Astrocyte of the cerebellum (primary cell): ENCODE results near the gene BIN1.

ENCODE experiments used
- DNase-seq: peaks from one replicate; pipeline ENCODE4 v3.0.0-alpha.2; 2011; ENCODE audit warnings: low read depth
- H3K4me3 ChIP-seq: 2 replicates; pipeline ENCODE4 v1.5.1; 2011; ENCODE audit warnings: mild to moderate bottlenecking, low read depth, low read length, moderate library complexity
- CTCF ChIP-seq: IDR thresholded peaks from 2 replicates; pipeline ENCODE4 v1.5.1; 2012; ENCODE audit warnings: low read length, low read depth, moderate library complexity, mild to moderate bottlenecking; ENCODE audit errors: missing control alignments
- in situ Hi-C: cut with HindIII; loops from 2 replicates; pipeline ENCODE4 v1.10.0; 2017; ENCODE audit warnings: low sequenced_read_pairs

Gene BIN1

DNA sequence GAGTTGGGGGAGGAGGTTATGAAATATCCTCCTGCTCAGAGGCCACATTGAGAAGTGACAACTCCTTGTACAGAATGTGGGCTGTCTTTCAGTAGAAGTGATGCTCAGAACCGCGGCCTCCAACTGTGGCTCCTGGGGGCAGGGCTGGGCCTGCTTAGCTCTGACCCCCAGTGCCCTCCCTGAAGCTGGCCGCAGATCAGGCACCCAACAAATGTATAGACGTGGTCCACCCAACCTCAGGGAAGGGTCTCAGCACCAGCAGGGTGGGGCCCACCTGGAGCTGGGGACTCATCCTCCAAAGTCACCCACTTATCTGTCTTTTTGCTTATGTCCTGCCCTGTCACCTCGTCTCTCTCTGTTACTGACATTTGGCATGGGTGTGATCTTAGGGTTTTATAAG, 11.1 kb upstream of the BIN1 start:
- DNase-seq = no peak
- TF ChIP-seq CTCF = no peak

DNA sequence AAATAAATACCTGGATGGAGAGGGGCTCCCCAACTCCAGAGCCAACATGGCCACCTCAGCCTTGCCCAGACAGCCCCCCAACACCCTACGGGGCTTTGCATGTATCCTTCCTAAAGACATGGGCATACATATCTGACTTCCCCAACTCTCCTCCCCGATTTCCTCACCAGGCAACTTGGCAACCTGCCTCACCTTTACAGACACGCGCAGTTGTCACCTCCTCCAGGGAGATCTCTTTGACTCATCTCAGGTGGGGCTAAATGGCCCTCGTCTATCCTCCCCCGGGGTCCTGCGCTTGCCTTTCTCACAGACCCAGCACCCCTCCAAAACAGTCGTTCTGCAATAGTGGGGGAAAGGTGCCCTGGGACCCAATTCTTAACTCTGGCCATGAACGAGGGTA, 10.6 kb upstream of the BIN1 start:
- no peak for DNase-seq
- in situ Hi-C loops = no loop called here
- no peak for TF ChIP-seq CTCF
- no peak overlapping the region for H3K4me3 ChIP-seq

More for the DNA sequence above, 11.1 kb upstream of the BIN1 start:
- H3K4me3 ChIP-seq = no peak overlapping the region
- in situ Hi-C loops = no loop called here

DNA sequence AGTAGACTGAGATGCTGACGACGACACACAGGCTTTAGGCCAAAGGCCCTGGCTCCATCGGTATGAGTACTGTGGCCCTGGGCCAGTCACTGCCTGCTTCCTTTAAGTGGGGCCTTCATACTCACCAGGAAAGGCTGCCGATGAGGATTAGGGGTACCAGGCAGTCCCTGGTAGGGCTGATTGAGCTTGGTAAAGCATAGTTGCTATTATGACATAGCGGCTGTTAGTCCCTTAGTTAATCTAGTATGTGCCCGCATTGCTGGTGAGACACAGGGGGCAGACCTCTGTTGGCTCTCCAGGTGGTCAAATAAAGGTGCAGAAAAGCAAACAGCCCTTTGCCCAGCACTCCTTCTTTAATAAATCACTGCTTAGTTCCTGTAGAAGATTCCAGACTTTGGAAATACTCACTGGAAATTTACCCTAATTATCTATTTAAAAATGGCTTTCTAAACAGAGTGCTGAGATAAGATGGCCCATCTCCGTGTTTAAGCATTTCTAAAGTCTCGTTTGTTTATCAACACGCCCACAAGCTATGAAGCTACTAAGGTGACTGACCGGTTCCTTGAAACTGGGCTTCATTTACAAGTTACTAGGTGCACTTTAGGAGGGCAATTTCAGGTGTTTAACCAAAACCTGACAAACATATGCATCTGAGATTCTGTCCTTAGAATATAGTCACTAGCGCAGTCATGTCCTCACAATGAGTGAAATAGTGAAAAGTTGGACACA, 8.7 kb upstream of the BIN1 start:
- no peak for TF ChIP-seq CTCF
- H3K4me3 ChIP-seq = no peak overlapping the region
- DNase-seq = no peak
- in situ Hi-C loops = no loop called here

DNA sequence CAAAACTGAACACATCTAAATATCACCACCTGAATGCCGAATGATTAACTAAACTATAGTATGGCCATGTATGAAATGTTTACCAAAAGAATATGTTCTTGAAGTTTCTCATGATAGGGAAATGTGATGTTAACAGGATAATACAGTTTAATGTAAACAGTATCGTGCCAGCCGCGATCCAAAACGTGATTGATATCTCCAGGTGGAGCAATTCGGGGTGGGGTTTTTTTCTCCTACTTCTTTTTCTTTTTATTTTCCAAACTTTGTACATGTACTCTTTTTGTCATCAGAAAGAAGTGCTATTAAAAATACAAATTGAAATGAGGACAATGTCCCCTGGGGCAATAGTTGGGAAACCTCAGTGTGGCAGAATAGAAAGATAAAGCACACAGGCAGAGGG, 4.0 kb upstream of the BIN1 start:
- no peak overlapping the region for H3K4me3 ChIP-seq
- DNase-seq = no peak
- in situ Hi-C loops = no loop called here
- no peak for TF ChIP-seq CTCF

- in situ Hi-C loops = no loop called here
- DNase-seq = no peak
- H3K4me3 ChIP-seq = peak overlapping the region; percentile 82
- TF ChIP-seq CTCF = no peak
Measured at GRCh38 chr2:127108090-127108523, 1.2 kb upstream of the BIN1 start.

DNA sequence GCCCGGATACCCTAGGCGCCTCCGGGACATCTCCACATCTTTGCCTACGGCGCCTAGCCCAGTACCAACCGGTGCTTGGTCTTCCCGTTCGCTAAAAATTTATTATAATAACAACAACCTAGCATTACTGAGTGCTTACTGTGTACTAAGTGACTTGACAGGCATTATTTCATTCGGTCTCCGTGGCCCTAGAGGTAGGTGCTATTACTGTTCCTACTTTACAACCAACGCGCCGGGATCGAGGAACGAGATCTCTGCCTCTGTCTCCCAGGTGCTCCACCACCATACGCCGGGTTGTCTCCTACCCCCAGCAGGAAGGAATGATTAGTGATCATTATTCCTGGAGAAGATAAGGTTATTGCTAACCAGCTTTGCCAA, 657 bp upstream of the BIN1 start:
- peak overlapping the region; percentile 82 for H3K4me3 ChIP-seq
- TF ChIP-seq CTCF = no peak
- DNase-seq = no peak
- in situ Hi-C loops = no loop called here
